ENCODE data around the gene MYH1. TPM values are rescaled to one million over a fixed set of nuclear protein-coding genes. Genes with fewer than 3 reads are reported as not detected.

MYH1 gene
- total RNA-seq, 1 experiment from 2014 or later: not detected

DNA sequence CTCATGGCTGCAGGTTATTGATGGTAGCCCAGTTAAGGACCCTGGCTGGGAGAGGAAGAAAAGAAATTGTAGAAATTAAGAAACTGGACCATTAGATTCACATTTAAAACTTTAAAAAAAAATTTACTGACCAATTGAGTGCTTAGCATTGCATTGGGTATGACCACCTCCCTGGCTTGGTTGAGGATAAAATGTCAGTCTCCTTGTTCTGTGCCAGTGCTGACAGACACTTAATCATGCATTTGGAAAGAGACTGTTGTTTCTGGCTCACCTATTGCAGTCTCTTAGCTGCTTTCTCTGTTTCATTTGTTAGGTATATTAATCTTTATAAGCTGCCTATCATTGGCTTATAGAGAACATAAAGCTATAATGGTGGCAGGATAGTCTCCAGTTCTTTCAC lies 1.7 kb downstream of the MYH1 start:
- H3F3A ChIP-seq (ENCODE audit: low read length, unreplicated experiment): no peaks in the 10 kb centered on the region
- no peaks in the 10 kb centered on the region for H3K9me3 ChIP-seq (ENCODE audit: low read length)
- no peak overlapping the region for H3K4me2 ChIP-seq (ENCODE audit: low read length)
- no peaks in the 10 kb centered on the region for H3K79me2 ChIP-seq (ENCODE audit: low read length)
- no peaks in the 10 kb centered on the region for H3K4me1 ChIP-seq (ENCODE audit: insufficient read depth, low read length)
- intact Hi-C loops (cut with micrococcal nuclease): no loop called here
- no peak overlapping the region for H3K4me3 ChIP-seq (ENCODE audit: low read length)
- H3K36me3 ChIP-seq (ENCODE audit: low read depth, low read length): no peaks in the 10 kb centered on the region
- TF ChIP-seq, protein P1, sequence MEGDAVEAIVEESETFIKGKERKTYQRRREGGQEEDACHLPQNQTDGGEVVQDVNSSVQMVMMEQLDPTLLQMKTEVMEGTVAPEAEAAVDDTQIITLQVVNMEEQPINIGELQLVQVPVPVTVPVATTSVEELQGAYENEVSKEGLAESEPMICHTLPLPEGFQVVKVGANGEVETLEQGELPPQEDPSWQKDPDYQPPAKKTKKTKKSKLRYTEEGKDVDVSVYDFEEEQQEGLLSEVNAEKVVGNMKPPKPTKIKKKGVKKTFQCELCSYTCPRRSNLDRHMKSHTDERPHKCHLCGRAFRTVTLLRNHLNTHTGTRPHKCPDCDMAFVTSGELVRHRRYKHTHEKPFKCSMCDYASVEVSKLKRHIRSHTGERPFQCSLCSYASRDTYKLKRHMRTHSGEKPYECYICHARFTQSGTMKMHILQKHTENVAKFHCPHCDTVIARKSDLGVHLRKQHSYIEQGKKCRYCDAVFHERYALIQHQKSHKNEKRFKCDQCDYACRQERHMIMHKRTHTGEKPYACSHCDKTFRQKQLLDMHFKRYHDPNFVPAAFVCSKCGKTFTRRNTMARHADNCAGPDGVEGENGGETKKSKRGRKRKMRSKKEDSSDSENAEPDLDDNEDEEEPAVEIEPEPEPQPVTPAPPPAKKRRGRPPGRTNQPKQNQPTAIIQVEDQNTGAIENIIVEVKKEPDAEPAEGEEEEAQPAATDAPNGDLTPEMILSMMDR (conservative IDR thresholded peaks at IDR 0.05; ENCODE audit: low read depth, low read length): no peak
- TF ChIP-seq EZH2 (IDR thresholded peaks at IDR 0.05; ENCODE audit: low read length, unreplicated experiment): no peak
- TF ChIP-seq EZH2phosphoT487 (IDR thresholded peaks at IDR 0.05; ENCODE audit: borderline replicate concordance, low read length): no peak
- H3K9me2 ChIP-seq (replicated peaks; ENCODE audit: low read length): no peaks in the 10 kb centered on the region
- no TSS peak for BruUV-seq (replicated peaks)
- H3K27me3 ChIP-seq (ENCODE audit: low read length): peaks cover 26% of the 10 kb centered on the region
- no peak overlapping the region for H3K27ac ChIP-seq (ENCODE audit: low read length)
- ChIA-PET POLR2A (ENCODE audit: unreplicated experiment) (no interaction called here), CTCF (no interaction called here)
- no peak overlapping the region for H3K9ac ChIP-seq (ENCODE audit: low read length)
- H2AFZ ChIP-seq (ENCODE audit: low read length): no peak overlapping the region
- no peaks in the 10 kb centered on the region for H4K20me1 ChIP-seq (ENCODE audit: low read length)
- DNase-seq (no peak), ATAC-seq (no peak)

DNA sequence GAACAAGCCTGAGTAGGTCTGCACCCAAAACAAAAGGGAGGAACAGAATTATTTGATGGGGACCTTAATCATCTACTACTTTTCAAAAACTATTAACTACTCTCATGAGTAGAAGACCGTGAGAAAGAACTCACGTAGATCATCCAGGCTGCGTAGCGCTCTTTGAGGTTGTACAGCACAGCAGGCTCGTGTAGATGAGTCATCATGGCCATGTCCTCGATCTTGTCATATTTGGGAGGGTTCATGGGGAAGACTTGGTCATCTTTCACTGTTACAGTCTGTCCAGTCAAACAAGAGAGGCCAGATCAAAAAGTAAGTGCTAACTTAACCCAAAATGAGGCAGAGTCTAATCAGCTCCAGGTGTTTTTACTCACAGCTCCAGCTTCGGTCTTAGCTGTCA lies 2.3 kb downstream of the MYH1 start:
- no peaks in the 10 kb centered on the region for H3K79me2 ChIP-seq (ENCODE audit: low read length)
- intact Hi-C loops (cut with micrococcal nuclease): no loop called here
- H4K20me1 ChIP-seq (ENCODE audit: low read length): no peaks in the 10 kb centered on the region
- H3K27me3 ChIP-seq (ENCODE audit: low read length): peaks cover 29% of the 10 kb centered on the region
- no peak overlapping the region for H3K9ac ChIP-seq (ENCODE audit: low read length)
- no peak for ATAC-seq
- TF ChIP-seq, protein P1 (conservative IDR thresholded peaks at IDR 0.05; ENCODE audit: low read depth, low read length): no peak
- TF ChIP-seq EZH2phosphoT487 (IDR thresholded peaks at IDR 0.05; ENCODE audit: borderline replicate concordance, low read length) (no peak), EZH2 (IDR thresholded peaks at IDR 0.05; ENCODE audit: low read length, unreplicated experiment) (no peak)
- no peaks in the 10 kb centered on the region for H3K4me1 ChIP-seq (ENCODE audit: insufficient read depth, low read length)
- H3K9me3 ChIP-seq (ENCODE audit: low read length): no peaks in the 10 kb centered on the region
- H3K36me3 ChIP-seq (ENCODE audit: low read depth, low read length): no peaks in the 10 kb centered on the region
- BruUV-seq (replicated peaks): no TSS peak
- ChIA-PET CTCF (no interaction called here), POLR2A (ENCODE audit: unreplicated experiment) (no interaction called here)
- H3K27ac ChIP-seq (ENCODE audit: low read length): no peak overlapping the region
- H3K4me2 ChIP-seq (ENCODE audit: low read length): no peak overlapping the region
- no peaks in the 10 kb centered on the region for H3F3A ChIP-seq (ENCODE audit: low read length, unreplicated experiment)
- no peak overlapping the region for H2AFZ ChIP-seq (ENCODE audit: low read length)
- no peak overlapping the region for H3K4me3 ChIP-seq (ENCODE audit: low read length)
- no peaks in the 10 kb centered on the region for H3K9me2 ChIP-seq (replicated peaks; ENCODE audit: low read length)
- no peak for DNase-seq

DNA sequence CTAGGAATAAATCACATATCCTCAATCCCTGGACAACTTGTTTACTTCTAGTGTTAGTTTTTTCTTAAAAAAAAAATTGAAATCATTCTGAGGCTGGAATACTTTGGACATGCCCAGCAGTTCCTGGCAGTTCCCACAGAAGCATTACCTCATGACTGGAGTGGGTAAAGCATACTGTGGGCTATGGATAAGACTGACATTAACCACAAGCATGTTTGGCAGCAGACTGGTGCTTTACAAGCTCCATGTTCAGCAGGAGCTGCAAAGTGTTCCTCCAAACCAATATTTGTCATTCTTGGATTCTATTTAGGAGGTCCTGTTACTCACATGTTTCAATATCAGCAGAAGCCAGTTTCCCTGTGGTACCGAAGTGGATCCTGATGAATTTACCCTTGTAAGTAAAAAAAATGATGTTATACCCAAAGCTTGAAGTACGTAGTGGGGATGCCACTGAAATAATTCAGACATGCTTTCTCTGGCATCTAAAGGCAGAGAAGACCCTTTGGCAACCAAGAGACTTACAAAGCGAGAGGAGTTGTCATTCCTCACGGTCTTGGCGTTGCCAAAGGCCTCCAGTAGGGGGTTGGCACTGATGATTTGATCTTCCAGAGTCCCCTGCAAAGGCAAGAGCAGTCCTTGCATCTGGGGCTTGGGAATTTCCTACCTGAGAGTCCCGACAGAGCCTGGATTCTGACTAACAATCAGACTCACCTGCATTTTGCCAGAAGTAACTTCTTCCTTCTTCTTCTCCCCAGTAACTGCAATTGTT lies 4.9 kb downstream of the MYH1 start:
- Histone ChIP-seq H3K9ac (ENCODE audit: low read length) (no peak overlapping the region), H3K36me3 (ENCODE audit: low read depth, low read length) (no peaks in the 10 kb centered on the region), H3K4me1 (ENCODE audit: insufficient read depth, low read length) (no peaks in the 10 kb centered on the region), H3K27ac (ENCODE audit: low read length) (no peak overlapping the region), H4K20me1 (ENCODE audit: low read length) (no peaks in the 10 kb centered on the region), H3K4me2 (ENCODE audit: low read length) (no peak overlapping the region), H3K9me3 (ENCODE audit: low read length) (no peaks in the 10 kb centered on the region), H3F3A (ENCODE audit: low read length, unreplicated experiment) (no peaks in the 10 kb centered on the region), H2AFZ (ENCODE audit: low read length) (no peak overlapping the region), H3K4me3 (ENCODE audit: low read length) (no peak overlapping the region), H3K79me2 (ENCODE audit: low read length) (no peaks in the 10 kb centered on the region), H3K9me2 (replicated peaks; ENCODE audit: low read length) (no peaks in the 10 kb centered on the region), H3K27me3 (ENCODE audit: low read length) (peaks cover 34% of the 10 kb centered on the region)
- DNase-seq (no peak), ATAC-seq (no peak)
- TF ChIP-seq EZH2phosphoT487 (IDR thresholded peaks at IDR 0.05; ENCODE audit: borderline replicate concordance, low read length): no peak
- TF ChIP-seq EZH2 (IDR thresholded peaks at IDR 0.05; ENCODE audit: low read length, unreplicated experiment): no peak
- ChIA-PET CTCF (no interaction called here), POLR2A (ENCODE audit: unreplicated experiment) (no interaction called here)
- intact Hi-C loops (cut with micrococcal nuclease): no loop called here
- no TSS peak for BruUV-seq (replicated peaks)
